Karpas-422 (cell line): Measurements from ENCODE around the gene ANKRD16. TPM values are rescaled to one million over a fixed set of nuclear protein-coding genes. Genes with fewer than 3 reads are reported as not detected.
"Not testable (repeated sequence)": the region's sequence is repeated elsewhere in the genome, so short reads cannot be mapped to it uniquely, and the experiment has no call there.

Experiments
- DNase-seq: peaks from one replicate; pipeline ENCODE4 v3.0.0-alpha.2; 2015
- H2AFZ ChIP-seq: fragments of 200-600 bp; sonication (generic); 2 replicates; pipeline ENCODE4 v1.6.1; 2014; ENCODE audit warnings: antibody characterized with exemption, low read length, mixed read lengths
- H3K27ac ChIP-seq: fragments of 200-600 bp; sonication (generic); 2 replicates; pipeline ENCODE4 v1.5.1; 2014; ENCODE audit warnings: mild to moderate bottlenecking, low read length, moderate library complexity
- H3K27me3 ChIP-seq: fragments of 200-600 bp; sonication (generic); 2 replicates; pipeline ENCODE4 v1.6.1; 2014; ENCODE audit warnings: low read length, mixed read lengths
- H3K36me3 ChIP-seq: fragments of 200-600 bp; sonication (generic); 2 replicates; pipeline ENCODE4 v1.6.1; 2014; ENCODE audit warnings: low read length, mixed read lengths; ENCODE audit not compliant: insufficient read depth
- H3K4me1 ChIP-seq: fragments of 200-600 bp; sonication (generic); 2 replicates; pipeline ENCODE4 v1.6.1; 2014; ENCODE audit warnings: mild to moderate bottlenecking, low read length, mixed read lengths
- H3K4me2 ChIP-seq: fragments of 200-600 bp; sonication (generic); 2 replicates; pipeline ENCODE4 v1.6.1; 2014; ENCODE audit warnings: low read length, low read depth, mild to moderate bottlenecking; ENCODE audit not compliant: poor library complexity, severe bottlenecking
- H3K4me3 ChIP-seq: fragments of 200-600 bp; sonication (generic); 2 replicates; pipeline ENCODE4 v1.5.1; 2014; ENCODE audit warnings: mild to moderate bottlenecking, antibody characterized with exemption, low read length, mixed read lengths
- H3K79me2 ChIP-seq: fragments of 200-600 bp; sonication (generic); 2 replicates; pipeline ENCODE4 v1.6.1; 2014; ENCODE audit warnings: mild to moderate bottlenecking, low read length, mixed read lengths
- H3K9ac ChIP-seq: fragments of 200-600 bp; sonication (generic); 2 replicates; pipeline ENCODE4 v1.6.0; 2014; ENCODE audit warnings: low read length
- H3K9me2 ChIP-seq: fragments of 200-600 bp; sonication (generic), shearing (Covaris generic); replicated peaks from 2 replicates; pipeline ENCODE4 v1.6.0; 2014; ENCODE audit warnings: mild to moderate bottlenecking, low read length, moderate library complexity; ENCODE audit not compliant: insufficient read depth
- H3K9me3 ChIP-seq: fragments of 300-700, 200-600 bp; sonication (generic); 2 replicates; pipeline ENCODE4 v1.6.1; 2014; ENCODE audit warnings: low read length, mixed read lengths
- H4K20me1 ChIP-seq: fragments of 200-600 bp; sonication (generic); 2 replicates; pipeline ENCODE4 v1.6.1; 2014; ENCODE audit warnings: mild to moderate bottlenecking, antibody characterized with exemption, low read length, low read depth; ENCODE audit not compliant: insufficient read depth
- total RNA-seq: library from RNA; depleted of rRNA; stranded (reverse); fragments of >200 nt; shearing (Covaris generic); gene quantifications from 2 replicates; pipeline ENCODE4 v1.2.3, GENCODE V29; 2014; ENCODE audit warnings: low replicate concordance

The ANKRD16 gene
- total RNA-seq, 1 experiment from 2014 or later: 12.8 TPM

- Histone ChIP-seq H2AFZ (no peak overlapping the region), H3K4me2 (no peak overlapping the region), H3K36me3 (no peaks in the 10 kb centered on the region)
Observed at GRCh38 chr10:5854131-5854475, 35.6 kb downstream of the ANKRD16 start.

GRCh38 chr10:5846667-5847066, 43.0 kb downstream of the ANKRD16 start:
- not testable (repeated sequence) for DNase-seq, H3K27ac ChIP-seq, H3K4me2 ChIP-seq

More at GRCh38 chr10:5854131-5854475, 35.6 kb downstream of the ANKRD16 start:
- Histone ChIP-seq H4K20me1 (no peaks in the 10 kb centered on the region), H3K4me1 (peaks cover 11% of the 10 kb centered on the region), H3K27me3 (no peaks in the 10 kb centered on the region), H3K27ac (no peak overlapping the region), H3K4me3 (no peak overlapping the region), H3K9ac (no peak overlapping the region), H3K9me2 (no peaks in the 10 kb centered on the region), H3K9me3 (no peaks in the 10 kb centered on the region), H3K79me2 (no peaks in the 10 kb centered on the region)
- no peak for DNase-seq

GRCh38 chr10:5844345-5845055, 45.2 kb downstream of the ANKRD16 start:
- peaks cover 50% of the 10 kb centered on the region for H3K4me1 ChIP-seq
- H3K4me2 ChIP-seq: peak overlapping the region; percentile 45
- no peaks in the 10 kb centered on the region for H3K36me3 ChIP-seq
- H3K79me2 ChIP-seq: no peaks in the 10 kb centered on the region
- no peak overlapping the region for H3K4me3 ChIP-seq
- no peaks in the 10 kb centered on the region for H3K27me3 ChIP-seq
- H2AFZ ChIP-seq: no peak overlapping the region
- no peaks in the 10 kb centered on the region for H3K9me2 ChIP-seq
- no peak overlapping the region for H3K9ac ChIP-seq
- no peaks in the 10 kb centered on the region for H3K9me3 ChIP-seq
- H4K20me1 ChIP-seq: no peaks in the 10 kb centered on the region
- H3K27ac ChIP-seq: no peak overlapping the region
- no peak for DNase-seq

More at GRCh38 chr10:5846667-5847066, 43.0 kb downstream of the ANKRD16 start:
- H3K9me2 ChIP-seq, H2AFZ ChIP-seq, H3K79me2 ChIP-seq, H3K9ac ChIP-seq, H3K9me3 ChIP-seq, H3K36me3 ChIP-seq, H3K27me3 ChIP-seq, H3K4me3 ChIP-seq, H4K20me1 ChIP-seq: not testable (repeated sequence)
- peaks cover 29% of the 10 kb centered on the region for H3K4me1 ChIP-seq

- Histone ChIP-seq H3K36me3 (no peaks in the 10 kb centered on the region), H3K27ac (no peak overlapping the region), H3K4me2 (peak overlapping the region; percentile 45), H3K27me3 (no peaks in the 10 kb centered on the region), H3K79me2 (no peaks in the 10 kb centered on the region), H3K4me3 (no peak overlapping the region), H3K9ac (no peak overlapping the region), H2AFZ (no peak overlapping the region), H4K20me1 (no peaks in the 10 kb centered on the region), H3K4me1 (peaks cover 51% of the 10 kb centered on the region), H3K9me2 (no peaks in the 10 kb centered on the region), H3K9me3 (no peaks in the 10 kb centered on the region)
- no peak for DNase-seq
Observed at GRCh38 chr10:5843686-5844344, 45.9 kb downstream of the ANKRD16 start.

DNA sequence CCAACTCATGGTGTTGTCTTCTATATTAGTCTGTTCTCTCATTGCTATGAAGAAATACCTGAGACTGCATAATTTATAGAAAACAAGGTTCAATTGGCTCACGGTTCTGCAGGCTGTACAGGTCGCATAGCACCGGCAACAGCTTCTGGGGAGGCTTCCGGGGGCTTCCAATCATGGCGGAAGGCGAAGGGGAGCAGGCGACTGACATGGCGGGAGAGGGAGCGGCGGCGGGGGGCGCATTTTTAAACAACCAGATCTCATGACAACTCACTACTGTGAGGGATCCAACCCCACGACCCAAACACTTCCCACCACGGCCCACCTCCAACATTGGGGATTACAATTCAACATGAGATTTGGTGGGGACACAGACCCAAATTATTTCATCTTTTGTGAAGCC, 47.7 kb downstream of the ANKRD16 start:
- no peak overlapping the region for H3K9ac ChIP-seq
- H3K4me3 ChIP-seq: no peak overlapping the region
- no peak for DNase-seq
- H2AFZ ChIP-seq: no peak overlapping the region
- no peak overlapping the region for H3K4me2 ChIP-seq
- H3K9me2 ChIP-seq: no peaks in the 10 kb centered on the region
- H3K36me3 ChIP-seq: no peaks in the 10 kb centered on the region
- H3K4me1 ChIP-seq: peaks cover 51% of the 10 kb centered on the region
- no peaks in the 10 kb centered on the region for H3K79me2 ChIP-seq
- no peak overlapping the region for H3K27ac ChIP-seq
- no peaks in the 10 kb centered on the region for H3K9me3 ChIP-seq
- H4K20me1 ChIP-seq: no peaks in the 10 kb centered on the region
- H3K27me3 ChIP-seq: no peaks in the 10 kb centered on the region

GRCh38 chr10:5840314-5841307, 49.1 kb downstream of the ANKRD16 start:
- DNase-seq: peak; percentile 94
- H3K4me2 ChIP-seq: peak overlapping the region; percentile 90
- H3K9me2 ChIP-seq: no peaks in the 10 kb centered on the region
- peaks cover 46% of the 10 kb centered on the region for H3K4me1 ChIP-seq
- H2AFZ ChIP-seq: peak overlapping the region; percentile 98
- no peaks in the 10 kb centered on the region for H3K36me3 ChIP-seq
- peak overlapping the region; percentile 77 for H3K9ac ChIP-seq
- H3K27ac ChIP-seq: peak overlapping the region; percentile 89
- peak overlapping the region; percentile 64 for H3K4me3 ChIP-seq
- no peaks in the 10 kb centered on the region for H3K27me3 ChIP-seq
- no peaks in the 10 kb centered on the region for H3K79me2 ChIP-seq
- H3K9me3 ChIP-seq: no peaks in the 10 kb centered on the region
- no peaks in the 10 kb centered on the region for H4K20me1 ChIP-seq

- H3K9ac ChIP-seq, H4K20me1 ChIP-seq, H3K79me2 ChIP-seq, H3K4me3 ChIP-seq, H3K36me3 ChIP-seq, H3K9me3 ChIP-seq, H3K9me2 ChIP-seq, DNase-seq, H3K4me2 ChIP-seq, H2AFZ ChIP-seq, H3K27ac ChIP-seq, H3K27me3 ChIP-seq: not testable (repeated sequence)
- H3K4me1 ChIP-seq: peaks cover 18% of the 10 kb centered on the region
Observed at GRCh38 chr10:5836181-5836580, 53.5 kb downstream of the ANKRD16 start.
